Activated CD4-positive, alpha-beta T cell treated with anti-CD3 and anti-CD28 coated beads for 1 hour (primary cell): ENCODE data around the gene ABCG5.

Source experiments
- DNase-seq: peaks from one replicate; pipeline ENCODE4 v3.0.0-alpha.2; 2020

The ABCG5 gene

GRCh38 chr2:43803113-43803512, 35.5 kb downstream of the ABCG5 start:
- DNase-seq = no peak

GRCh38 chr2:43802135-43802534, 36.5 kb downstream of the ABCG5 start:
- no peak for DNase-seq

- DNase-seq = no peak
Observed at GRCh38 chr2:43800894-43801293, 37.7 kb downstream of the ABCG5 start.

GRCh38 chr2:43798300-43798699, 40.3 kb downstream of the ABCG5 start:
- DNase-seq = no peak

- no peak for DNase-seq
Observed at GRCh38 chr2:43796206-43796605, 42.4 kb downstream of the ABCG5 start.

GRCh38 chr2:43794956-43795355, 43.7 kb downstream of the ABCG5 start:
- no peak for DNase-seq

GRCh38 chr2:43792653-43793052, 46.0 kb downstream of the ABCG5 start:
- no peak for DNase-seq

- DNase-seq = no peak
Observed at GRCh38 chr2:43791035-43791765, 47.4 kb downstream of the ABCG5 start.

- DNase-seq = no peak
Observed at GRCh38 chr2:43790147-43790546, 48.5 kb downstream of the ABCG5 start.

GRCh38 chr2:43788646-43789045, 50.0 kb downstream of the ABCG5 start:
- DNase-seq = no peak

GRCh38 chr2:43787895-43788294, 50.7 kb downstream of the ABCG5 start:
- no peak for DNase-seq

GRCh38 chr2:43778233-43778632, 60.4 kb downstream of the ABCG5 start:
- no peak for DNase-seq

GRCh38 chr2:43777306-43777926, 61.2 kb downstream of the ABCG5 start:
- DNase-seq = no peak

GRCh38 chr2:43776324-43776723, 62.3 kb downstream of the ABCG5 start:
- no peak for DNase-seq

GRCh38 chr2:43774617-43775016, 64.0 kb downstream of the ABCG5 start:
- no peak for DNase-seq

- DNase-seq = peak; percentile 60
Observed at GRCh38 chr2:43773876-43774613, 64.6 kb downstream of the ABCG5 start, which contains the start of gene DYNC2LI1. Gene DYNC2LI1 (plus strand): TSS chr2:43774039. CDS start chr2:43774139, 100 bp downstream.

- DNase-seq = no peak
Observed at GRCh38 chr2:43766006-43766405, 72.6 kb downstream of the ABCG5 start.

GRCh38 chr2:43764086-43764705, 74.4 kb downstream of the ABCG5 start:
- DNase-seq = no peak

GRCh38 chr2:43763091-43763490, 75.5 kb downstream of the ABCG5 start:
- no peak for DNase-seq
